HG02678 (cell line): ENCODE data around the gene UBR4.
"Not testable (repeated sequence)": the region's sequence is repeated elsewhere in the genome, so short reads cannot be mapped to it uniquely, and the experiment has no call there.

ENCODE experiments used
- ATAC-seq: cut with Tn5 transposase; IDR thresholded peaks from one replicate; pipeline ENCODE4 v1.9.1; 2021; ENCODE audit warnings: mild to moderate bottlenecking, moderate library complexity; ENCODE audit not compliant: unreplicated experiment

UBR4 gene

DNA sequence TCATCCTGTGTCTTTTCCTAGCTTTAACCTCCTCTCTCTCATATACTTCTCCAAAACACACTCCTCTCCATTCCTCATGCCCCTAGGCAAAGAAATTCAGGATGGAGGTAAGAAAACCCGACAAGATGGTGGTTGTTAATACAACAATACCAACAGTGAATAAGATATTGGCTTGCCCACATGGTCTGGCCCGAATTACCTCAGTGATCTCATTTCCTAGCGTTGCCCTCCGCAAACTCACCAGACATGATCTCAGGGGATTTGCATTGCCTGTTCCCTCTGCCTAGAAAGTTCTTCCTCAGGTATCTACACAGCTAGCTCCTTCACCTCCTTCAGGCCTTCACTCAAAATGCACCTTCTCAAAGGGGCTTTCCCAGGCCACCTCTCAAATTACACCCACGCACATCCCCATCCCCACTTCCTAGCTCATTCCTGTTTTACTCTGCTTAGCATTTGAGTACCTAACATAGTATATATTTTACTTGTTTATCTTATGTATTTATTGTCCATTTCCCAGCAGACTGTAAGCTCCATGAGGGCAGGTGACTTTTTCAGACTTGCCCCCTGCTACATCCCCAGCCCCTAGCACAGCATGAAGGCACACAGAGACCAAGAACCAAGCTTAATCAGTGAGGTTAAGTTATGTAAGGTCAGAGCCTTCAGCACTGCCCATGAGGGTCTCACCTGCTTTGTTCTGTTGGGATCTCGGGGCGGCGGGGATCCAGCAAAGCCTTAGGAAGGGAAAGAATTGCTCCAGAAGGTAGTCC lies 10.2 kb upstream of the UBR4 start:
- ATAC-seq, result no peak

DNA sequence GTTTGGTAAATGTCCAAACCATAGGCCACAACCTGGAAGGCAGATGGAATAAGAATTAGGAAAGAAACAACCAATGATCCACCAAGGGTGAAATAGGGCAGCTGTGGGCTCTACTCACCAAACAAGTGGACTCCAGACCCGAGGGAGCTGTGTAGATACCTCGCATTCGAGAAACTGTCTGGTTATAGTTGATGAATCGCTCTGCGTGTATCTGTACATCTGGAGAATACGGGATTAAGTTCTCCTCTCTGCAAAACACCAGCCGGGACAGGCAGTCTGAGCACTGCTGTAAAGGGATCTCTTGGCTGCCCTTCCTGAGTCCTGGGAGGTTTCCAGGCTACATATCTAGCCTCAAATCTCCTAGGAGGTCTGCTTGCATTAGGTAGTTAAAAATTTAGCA lies 9.4 kb upstream of the UBR4 start:
- ATAC-seq, result no peak

DNA sequence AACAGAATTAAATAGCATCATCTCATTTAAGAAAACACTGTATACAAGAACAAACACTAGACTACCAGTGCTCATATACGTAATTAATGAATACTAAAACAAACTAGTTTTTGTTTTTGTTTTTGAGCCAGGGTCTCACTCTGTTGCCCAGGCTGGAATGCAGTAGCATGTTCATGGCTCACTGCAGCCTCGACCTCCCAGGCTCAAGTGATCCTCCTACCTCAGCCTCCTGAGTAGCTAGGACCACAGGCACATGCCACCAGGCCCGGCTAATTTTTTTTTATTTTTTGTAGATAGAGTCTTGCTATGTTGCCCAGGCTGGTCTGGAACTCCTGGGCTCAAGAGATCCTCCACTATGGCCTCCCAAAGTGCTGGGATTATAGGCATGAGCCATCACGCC lies 6.5 kb upstream of the UBR4 start:
- ATAC-seq, result not testable (repeated sequence)

DNA sequence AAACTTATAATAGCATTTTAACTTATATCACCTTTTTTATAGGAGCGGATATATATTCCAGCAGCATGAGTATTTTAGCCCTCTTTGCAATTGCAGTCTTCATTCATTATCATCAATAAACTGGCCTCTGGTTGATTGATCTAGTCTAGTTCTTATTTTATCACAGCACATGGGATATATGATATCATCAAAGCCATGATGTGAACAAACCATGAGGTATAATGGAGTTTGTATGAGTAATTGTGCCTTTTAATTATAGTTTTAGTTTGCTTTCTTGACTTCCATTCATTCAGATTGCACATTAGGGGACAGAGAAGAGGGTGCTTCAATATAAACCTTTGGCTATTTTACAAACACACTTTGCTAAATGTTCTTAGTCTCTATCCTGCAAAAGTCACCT lies 3.5 kb upstream of the UBR4 start:
- ATAC-seq, result no peak

DNA sequence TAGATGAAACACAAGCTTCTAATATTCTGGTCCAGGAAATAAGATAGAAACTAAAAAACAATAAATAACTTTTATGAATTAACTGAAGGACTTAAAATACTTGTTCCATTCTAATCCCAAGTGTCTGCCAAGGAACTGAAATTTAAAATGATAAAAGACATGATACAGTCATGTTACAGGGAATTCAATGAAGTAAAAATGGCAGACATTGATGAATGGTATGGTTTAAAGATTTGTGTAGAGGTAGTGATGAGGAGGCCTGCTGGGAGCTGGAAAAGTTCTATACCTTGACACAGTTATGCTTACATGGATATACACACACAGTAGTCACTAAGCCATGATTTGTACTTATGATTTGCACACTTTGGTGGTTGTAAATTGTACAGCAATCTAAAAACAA lies 2.1 kb upstream of the UBR4 start:
- no peak for ATAC-seq

DNA sequence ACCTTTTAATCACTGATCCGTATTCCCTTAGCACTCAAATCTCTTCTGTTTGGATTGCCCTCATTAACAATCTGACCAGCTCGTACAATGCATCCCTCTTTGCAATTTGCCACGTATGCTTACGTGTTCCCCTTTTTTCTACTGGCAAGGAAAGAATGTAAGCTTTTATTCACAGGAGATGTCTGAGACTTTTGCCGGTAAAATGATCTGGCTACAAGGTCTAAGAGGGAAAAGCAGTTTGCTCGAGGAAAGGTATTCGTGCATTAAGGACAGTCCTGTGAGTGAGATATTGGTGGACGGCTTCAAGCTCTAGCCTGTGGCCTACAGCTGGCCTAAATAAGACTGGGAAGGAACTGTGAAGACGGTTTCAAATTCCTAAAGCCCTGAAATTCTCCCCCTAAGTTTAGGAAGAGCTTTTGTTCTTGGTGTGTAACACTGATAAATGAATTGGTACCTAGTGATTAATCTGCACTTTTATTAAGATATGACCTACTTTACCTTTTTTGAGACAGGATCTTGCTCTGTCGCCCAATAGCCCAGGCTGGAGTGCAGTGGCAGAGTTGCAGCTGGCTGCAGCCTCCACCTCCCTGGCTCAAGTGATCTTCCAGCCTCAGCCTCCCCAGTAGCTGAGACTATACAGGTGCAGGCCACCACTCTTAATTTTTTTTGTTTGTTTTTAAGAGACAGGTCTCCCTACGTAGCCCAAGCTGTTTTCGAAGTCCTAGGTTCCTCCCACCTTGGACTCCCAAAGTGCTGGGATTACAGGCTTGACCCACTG lies 895 bp upstream of the UBR4 start:
- no peak for ATAC-seq

DNA sequence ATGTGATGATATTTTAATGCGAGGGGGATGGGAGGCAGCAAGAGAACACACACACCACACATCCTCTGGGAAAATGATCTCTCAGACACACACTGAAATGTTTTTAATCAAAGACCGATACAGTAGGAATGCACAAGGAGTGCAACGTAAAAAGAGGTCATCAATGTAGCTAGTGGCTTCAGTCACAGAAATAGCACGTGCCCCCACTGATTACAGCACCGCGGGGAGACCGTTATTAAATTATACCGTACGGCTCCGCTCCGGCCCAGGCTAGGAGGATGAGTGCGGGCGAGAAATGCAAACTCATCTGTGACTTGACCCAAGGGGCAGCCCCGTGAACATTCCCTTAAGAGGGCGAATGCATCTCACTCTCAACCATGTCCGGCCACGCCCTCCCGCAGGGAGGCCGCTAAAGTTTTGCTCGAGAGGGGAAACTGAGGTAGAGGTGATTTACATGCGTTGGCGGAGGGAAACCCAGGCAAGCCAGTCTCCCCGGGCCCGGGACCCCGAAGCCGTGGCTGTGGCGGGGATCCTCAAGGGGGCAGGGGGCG lies 552 bp downstream of the UBR4 start:
- peak; percentile 38 for ATAC-seq

DNA sequence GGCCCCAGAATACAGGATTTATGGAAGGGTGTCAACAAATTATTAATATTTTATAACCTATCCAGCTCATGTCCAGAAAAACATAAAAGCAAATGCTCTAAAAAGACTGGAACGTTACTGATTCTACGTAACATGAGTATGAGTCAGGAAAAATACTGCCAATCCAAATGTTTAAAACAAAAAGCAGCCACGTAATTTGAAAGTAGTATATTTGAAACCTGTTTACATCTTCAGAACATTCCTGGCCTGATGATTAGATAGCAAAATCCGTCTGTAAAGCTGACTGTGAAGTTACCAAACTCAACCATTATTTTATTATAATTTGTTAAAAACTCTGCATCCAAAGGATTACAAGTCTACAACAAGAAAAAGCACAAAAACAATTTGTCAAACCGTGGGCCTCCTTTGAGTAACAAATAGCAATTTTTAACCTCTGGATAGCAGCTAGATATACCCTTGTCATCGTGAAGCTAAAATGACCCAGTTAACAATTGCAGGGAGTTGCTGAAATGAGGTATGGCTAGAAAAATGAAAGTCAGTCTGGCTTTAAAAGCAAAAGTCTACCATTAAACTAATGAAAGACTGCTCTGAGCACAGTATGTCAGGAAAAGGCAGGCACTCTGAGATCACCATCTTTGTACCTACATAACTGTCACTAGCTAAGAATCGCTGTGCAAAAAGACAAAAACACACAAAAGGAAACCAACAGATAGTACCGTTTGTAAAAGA lies 1.2 kb downstream of the UBR4 start:
- no peak for ATAC-seq

DNA sequence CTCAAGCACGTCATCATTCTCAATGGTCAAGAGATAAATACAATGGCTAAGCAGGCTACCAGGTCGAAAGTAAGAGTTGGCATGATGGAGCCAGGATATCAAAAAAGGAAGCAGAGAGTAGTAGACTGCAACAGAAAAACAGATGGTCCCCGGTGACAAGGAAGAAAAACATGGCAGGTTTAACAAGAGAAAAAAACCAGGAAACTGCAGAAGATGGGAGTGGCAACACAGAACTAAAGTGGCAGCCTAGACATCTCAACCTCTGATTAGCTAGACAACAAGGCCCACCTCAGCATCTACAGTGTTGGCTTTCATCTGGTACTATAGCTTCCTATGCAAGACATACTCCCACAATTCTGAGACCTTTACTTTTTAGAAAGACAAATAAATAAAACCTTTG lies 3.1 kb downstream of the UBR4 start:
- ATAC-seq, result no peak

DNA sequence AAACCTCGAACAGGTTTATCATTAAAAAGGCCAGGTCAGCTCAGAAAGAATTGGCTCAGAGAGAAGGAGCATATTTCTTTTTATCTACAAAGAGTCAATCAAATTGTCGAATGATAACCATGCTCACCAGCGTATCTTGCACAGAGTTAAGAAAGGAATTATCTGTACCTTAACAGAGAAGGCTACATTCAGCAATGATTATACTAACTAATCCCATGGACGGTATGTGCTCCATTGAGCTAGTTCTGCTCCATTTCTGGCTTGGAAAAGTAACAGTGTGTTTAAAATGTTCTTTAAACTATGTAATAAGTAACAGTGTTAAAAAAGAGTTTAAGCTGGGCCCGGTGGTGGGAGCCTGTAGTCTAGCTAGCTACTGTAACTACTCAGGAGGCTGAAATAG lies 4.2 kb downstream of the UBR4 start:
- ATAC-seq, result no peak

DNA sequence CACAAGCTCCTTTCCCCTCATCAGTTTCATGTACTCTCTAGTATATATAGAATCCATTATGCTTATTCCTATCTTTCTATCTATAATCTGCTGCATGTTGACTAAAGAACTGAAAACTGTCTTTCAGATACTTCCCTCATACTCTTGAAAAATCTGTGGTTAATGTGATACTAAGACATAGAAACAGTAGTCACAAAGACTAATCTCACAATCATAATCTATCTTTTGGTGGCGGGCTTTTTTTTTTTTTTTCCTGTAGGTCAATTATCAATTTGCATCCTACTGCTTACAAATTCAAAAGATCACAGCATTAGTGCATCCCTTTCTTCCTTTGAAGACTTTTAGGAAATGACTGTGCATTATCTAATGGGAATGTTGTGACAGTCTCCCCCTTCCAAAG lies 4.7 kb downstream of the UBR4 start:
- ATAC-seq, result no peak

DNA sequence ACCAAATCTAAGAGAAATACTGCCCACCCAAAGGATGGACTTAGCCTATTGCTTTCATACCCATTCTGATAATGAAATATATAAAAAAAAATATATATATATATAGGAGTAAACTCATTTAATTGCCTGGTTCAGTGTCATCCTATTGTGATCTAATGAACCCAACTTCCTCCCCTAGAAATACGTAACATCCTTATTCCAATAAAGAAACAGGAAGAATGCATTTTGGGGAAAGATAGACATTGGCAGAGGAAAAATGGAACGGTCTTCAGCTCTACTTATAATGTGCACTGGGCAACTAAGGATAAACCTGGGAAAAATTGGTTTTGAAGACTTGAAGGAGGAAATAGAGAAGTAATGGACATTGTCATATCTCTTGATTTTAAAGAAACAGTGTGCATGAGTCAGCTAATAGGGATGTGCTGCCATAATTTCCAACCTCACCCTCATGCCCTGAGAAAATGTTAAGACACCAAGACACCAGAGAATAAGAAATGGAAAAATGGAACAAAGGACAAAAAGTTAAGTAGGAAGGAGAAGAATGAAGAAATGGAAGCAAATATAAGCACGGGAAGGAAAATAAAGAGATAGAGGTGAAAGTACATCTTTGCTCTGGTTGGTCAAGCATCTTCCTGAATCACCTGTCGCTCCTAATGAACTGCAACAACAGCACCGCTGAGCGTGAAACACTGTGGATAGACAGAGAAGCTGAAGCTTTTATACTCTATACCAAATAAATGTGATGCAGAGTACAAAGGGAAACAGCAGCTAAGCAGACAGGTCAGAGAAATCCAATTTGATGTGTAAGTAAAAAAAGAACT lies 5.4 kb downstream of the UBR4 start:
- ATAC-seq, result no peak

DNA sequence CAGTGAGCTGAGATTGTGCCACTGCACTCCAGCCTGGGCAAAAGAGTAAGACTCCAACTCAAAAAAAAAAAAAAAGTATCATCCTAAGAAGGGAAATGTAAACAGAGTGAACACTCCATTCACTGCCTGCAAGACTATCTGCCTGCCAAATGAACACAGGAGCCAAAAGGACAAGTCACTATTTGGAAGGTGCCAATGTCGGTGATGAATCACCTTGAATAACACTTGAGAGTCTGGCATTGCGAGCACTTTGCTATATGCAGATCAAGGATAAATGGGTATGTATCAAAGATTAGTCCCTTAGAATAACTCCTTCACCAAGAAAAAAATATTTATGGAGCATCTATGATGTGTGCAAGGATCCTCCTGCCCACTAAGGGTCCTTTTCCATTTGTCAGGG lies 6.6 kb downstream of the UBR4 start:
- ATAC-seq, result no peak

DNA sequence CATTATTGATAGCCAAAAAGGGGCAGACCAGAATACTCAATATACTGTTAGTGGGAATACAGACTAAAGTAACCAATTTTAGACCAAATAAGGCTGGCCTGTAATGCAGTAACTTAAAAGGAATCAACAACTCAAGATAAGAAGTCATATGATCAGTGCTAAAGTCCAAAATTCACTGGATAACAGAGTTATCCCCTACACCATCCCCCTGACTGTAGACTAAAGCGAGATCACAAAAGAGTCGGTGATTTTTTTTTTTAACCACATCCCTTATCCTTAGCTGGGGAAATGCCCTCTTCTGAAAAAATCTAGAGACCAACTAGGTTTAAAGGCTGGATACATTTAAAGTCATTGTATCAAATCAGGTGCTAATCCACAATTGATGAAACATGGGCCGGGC lies 7.7 kb downstream of the UBR4 start:
- no peak for ATAC-seq

DNA sequence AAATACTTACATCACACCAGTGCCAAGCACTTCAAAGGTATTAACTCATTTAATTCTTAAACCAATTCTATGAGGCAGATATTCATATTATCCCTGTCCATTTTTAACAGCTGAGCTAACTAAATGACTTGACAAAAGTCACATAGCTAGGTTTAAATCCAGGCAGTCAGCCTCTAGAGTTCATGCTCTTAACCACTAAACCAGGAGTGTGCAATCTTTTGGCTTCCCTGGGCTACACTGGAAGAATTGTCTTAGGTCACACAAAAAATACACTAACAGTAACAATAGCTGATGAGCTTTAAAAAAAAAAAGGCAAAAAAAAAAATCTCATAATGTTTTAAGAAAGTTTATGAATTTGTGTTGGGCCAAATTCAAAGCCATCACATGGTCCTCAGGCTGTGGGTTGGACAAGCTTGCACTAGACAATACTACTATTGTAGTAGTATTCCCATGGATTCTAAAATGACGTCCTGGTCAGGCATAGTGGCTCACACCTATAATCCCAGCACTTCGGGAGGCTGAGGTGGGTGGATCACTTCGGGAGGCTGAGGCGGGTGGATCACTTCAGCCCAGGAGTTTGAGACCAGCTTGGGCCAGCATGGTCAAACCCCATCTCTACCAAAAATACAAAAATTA lies 10.0 kb downstream of the UBR4 start:
- ATAC-seq, result no peak

DNA sequence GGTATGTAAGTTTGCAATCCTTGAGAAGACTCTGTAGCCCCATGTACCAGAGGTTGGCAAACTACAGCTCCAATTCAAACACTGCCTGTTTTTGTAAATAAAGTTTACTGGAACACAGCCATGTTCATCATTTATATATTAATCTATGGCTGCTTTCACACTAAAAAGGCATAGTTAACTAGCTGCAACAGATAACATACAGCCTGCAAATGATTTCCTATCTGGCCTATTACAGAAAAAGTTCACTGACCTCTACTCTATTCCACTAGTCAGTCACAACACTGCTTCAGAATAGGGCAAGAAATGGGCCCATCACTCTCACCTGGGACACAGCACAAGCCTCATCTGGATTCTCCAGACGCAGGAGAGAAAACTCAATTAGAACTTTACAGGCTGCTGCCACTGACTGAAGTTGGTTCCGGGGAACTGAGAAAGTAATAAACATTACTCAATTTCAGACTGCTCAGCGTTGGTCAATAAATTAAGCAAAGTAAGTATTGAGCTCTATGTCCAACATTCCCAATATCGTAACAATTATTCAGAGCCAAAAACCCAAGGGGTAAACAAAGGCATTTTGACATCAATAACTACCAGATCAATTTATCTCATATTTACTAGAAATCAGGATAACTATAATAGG lies 10.6 kb downstream of the UBR4 start:
- no peak for ATAC-seq

DNA sequence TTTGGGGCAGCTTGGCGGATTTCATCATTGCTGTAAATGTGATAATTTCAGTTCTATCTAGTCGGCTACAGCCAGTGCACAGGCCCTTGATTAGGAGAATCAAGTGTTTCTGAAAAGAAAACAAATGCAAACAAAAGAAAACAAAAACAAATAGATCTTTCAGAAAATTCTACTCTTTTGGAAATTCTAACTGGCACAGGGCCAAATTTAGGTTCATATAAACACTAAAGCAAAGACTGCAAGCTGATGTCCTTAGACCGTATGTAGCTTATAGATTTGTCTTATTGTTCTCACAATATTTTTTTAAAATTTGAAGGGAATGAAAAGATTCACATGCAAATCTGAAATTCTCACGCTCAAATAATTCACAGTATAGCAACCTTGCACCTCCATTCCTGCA lies 11.2 kb downstream of the UBR4 start:
- ATAC-seq, result no peak

DNA sequence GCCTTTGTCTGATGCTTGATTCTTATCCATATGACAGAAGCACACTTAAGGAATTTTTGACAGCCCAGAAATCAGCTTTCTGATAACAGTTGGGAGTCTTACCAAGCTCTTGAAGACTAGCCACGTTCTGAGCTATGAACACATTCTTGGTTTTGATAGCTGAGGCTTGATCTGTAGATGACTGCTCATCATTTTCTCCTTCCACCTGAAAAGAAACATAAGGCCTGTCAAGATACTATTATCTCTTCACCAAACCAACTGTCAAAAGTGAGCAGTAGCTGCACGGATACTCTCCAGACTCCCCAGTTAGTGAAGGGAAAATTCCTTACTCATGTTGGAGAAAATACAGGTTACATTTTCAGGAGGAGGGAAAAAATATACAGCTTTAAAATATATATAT lies 12.2 kb downstream of the UBR4 start:
- no peak for ATAC-seq

DNA sequence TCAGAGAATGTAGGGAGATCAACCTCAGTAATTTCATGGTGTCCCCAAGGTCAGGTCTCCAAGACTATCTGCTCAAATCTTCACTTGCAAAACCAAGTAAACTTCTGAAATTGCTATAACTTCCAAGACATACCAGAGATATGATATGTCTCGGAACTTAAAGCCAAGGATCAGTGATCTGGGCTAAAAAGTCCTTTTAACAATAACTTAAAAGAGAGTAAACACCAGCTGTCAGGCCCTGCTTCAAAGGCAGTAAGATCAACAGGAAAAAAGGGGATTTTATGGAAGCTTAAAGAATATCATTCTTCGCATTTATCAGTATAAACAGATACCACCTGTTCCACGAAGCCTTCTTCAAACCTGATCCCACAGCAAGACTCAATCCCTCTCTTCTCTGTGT lies 13.7 kb downstream of the UBR4 start:
- ATAC-seq, result no peak

DNA sequence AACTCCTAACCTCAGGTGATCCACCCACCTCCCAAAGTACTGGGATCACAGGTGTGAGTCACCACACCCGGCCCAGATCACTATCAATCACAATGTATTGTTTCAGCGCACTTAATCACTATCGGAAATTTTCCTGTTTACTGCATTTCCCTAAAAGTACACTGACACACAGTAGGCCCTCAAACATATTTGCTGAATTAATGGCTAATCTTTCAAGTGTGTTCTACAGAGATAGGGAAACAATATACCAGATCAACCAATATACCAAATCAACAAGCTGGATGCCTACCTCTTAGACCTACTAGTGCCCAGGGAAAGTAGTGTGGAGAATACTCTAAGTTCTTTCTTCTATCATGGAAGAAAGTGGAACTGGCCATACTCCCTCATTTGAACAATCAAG lies 17.1 kb downstream of the UBR4 start:
- no peak for ATAC-seq
